GM18520 (cell line): ENCODE measurements around the gene CGB5.
"Not testable (repeated sequence)": the region's sequence is repeated elsewhere in the genome, so short reads cannot be mapped to it uniquely, and the experiment has no call there.

Experiments used
- ATAC-seq: cut with Tn5 transposase; IDR thresholded peaks from one replicate; pipeline ENCODE4 v1.9.1; 2021; ENCODE audit not compliant: unreplicated experiment

CGB5 gene

GRCh38 chr19:49056902-49057596, 13.4 kb downstream of the CGB5 start:
- ATAC-seq = not testable (repeated sequence)

- ATAC-seq = no peak
Observed at GRCh38 chr19:49057636-49058234, 14.1 kb downstream of the CGB5 start, which contains the start of gene CGB7. TSS of gene CGB7 (minus strand) at chr19:49057749. CDS start at chr19:49055375, 2,374 bp downstream.

- no peak for ATAC-seq
Observed at GRCh38 chr19:49058562-49058961, 14.9 kb downstream of the CGB5 start.

- ATAC-seq = no peak
Observed at GRCh38 chr19:49059053-49059452, 15.4 kb downstream of the CGB5 start.

GRCh38 chr19:49061000-49061399, 17.4 kb downstream of the CGB5 start:
- ATAC-seq = no peak

- ATAC-seq = no peak
Observed at GRCh38 chr19:49061445-49061844, 17.8 kb downstream of the CGB5 start.

- no peak for ATAC-seq
Observed at GRCh38 chr19:49064029-49064629, 20.5 kb downstream of the CGB5 start.

- ATAC-seq = no peak
Observed at GRCh38 chr19:49064768-49065611, 21.3 kb downstream of the CGB5 start, which contains the start of gene NTF4. TSS of gene NTF4 (minus strand) at chr19:49064818. CDS start at chr19:49061997, 2,821 bp downstream.

- no peak for ATAC-seq
Observed at GRCh38 chr19:49065905-49066512, 22.4 kb downstream of the CGB5 start.

GRCh38 chr19:49067554-49067953, 23.9 kb downstream of the CGB5 start:
- ATAC-seq = no peak

- ATAC-seq = no peak
Observed at GRCh38 chr19:49069026-49069425, 25.4 kb downstream of the CGB5 start.

GRCh38 chr19:49070416-49070815, 26.8 kb downstream of the CGB5 start:
- ATAC-seq = no peak

GRCh38 chr19:49071860-49072547, 28.4 kb downstream of the CGB5 start:
- no peak for ATAC-seq

- no peak for ATAC-seq
Observed at GRCh38 chr19:49073514-49074378, 30.1 kb downstream of the CGB5 start.

GRCh38 chr19:49074869-49075268, 31.2 kb downstream of the CGB5 start:
- not testable (repeated sequence) for ATAC-seq

- no peak for ATAC-seq
Observed at GRCh38 chr19:49080392-49080791, 36.7 kb downstream of the CGB5 start.

- no peak for ATAC-seq
Observed at GRCh38 chr19:49081273-49081672, 37.6 kb downstream of the CGB5 start.

- ATAC-seq = no peak
Observed at GRCh38 chr19:49084206-49085019, 40.8 kb downstream of the CGB5 start.
